GM18511 (cell line): ENCODE results near the gene EXOSC2.
"Not testable (repeated sequence)": the region's sequence is repeated elsewhere in the genome, so short reads cannot be mapped to it uniquely, and the experiment has no call there.

Source experiments
- ATAC-seq: cut with Tn5 transposase; IDR thresholded peaks from one replicate; pipeline ENCODE4 v1.9.1; 2021; ENCODE audit warnings: mild to moderate bottlenecking, moderate library complexity; ENCODE audit not compliant: unreplicated experiment

EXOSC2 gene

DNA sequence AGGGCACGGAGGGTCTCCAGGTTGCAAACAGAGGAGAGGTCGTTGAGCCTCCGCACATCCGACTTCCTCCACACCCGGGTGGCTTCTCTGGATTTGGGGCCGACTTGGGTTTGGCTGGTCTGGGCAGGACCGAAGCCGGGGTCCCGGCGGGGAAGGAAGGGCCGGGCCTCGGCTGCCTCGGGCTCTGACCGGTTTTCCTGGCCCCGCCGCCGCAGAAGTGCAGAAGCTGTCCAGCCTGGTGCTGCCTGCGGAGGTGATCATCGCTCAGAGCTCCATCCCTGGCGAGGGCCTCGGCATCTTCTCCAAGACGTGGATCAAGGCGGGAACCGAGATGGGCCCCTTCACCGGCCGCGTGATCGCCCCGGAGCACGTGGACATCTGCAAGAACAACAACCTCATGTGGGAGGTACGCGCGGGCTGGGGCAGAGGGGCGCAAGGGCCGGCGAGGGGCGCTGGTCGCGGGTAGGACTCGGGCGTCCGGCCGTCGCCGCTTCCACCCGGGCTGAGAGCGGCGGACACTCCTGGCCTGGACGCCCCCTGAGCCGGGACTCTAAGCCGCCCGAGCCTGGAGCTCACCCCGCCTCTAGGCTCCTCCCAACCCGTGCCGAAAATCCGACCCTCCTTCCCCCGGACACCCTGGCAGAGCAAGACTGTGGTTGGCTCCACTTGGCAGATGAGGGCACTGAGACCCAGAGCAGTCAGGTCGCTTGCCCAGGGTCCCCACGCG, 27.0 kb upstream of the EXOSC2 start:
- ATAC-seq, result no peak

DNA sequence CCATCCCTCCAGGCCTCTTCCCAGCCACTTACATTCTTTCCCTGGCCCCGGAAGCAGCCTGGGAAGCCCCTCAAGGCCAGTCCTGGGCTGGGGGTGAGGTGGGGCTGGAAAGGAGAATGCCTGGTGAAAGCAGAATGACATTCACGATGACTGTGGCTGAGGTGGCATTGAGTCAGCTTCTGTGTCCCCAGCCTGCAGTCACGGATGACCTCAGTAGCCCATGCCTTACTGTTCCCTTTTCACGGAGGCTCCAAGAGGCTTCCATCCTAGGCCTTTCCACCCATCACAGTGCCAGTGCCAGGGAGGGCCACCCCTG, 26.5 kb upstream of the EXOSC2 start:
- no peak for ATAC-seq

DNA sequence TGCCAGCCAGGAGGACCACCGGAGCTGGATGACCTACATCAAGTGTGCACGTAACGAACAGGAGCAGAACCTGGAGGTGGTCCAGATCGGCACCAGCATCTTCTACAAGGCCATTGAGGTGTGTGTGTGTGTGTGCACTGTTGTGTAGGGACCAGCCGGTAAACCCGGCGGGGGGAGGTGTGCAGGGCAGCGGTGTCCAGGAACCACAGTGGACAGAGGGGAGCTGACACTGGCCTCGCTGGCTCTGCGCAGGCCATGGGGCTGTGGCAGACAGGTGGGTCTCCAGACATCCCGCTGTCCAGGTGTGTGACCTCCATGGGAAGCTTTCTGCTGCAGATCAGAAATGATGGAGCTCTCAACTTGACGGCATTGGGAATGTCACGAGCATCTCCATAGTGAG, 25.4 kb upstream of the EXOSC2 start:
- ATAC-seq, result no peak

DNA sequence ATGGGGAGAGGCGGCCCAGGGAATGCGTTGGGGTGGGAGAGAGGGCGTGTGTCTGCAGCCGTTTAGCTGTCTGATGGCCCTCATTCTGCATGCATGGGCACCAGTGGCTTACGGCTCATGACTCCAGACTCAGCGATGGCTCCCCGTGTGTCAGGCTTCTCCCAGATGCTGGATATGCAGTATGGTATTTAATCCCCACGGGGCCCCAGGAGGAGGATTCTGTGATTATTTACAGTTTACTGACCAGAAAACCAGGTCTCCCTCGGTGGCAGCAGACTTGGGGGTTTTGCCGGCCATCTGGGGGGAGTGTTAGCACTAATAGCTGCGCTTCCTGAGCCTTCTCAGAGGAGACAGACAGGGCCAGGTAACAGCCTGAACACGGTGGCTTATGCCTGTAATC, 24.9 kb upstream of the EXOSC2 start:
- ATAC-seq, result no peak

DNA sequence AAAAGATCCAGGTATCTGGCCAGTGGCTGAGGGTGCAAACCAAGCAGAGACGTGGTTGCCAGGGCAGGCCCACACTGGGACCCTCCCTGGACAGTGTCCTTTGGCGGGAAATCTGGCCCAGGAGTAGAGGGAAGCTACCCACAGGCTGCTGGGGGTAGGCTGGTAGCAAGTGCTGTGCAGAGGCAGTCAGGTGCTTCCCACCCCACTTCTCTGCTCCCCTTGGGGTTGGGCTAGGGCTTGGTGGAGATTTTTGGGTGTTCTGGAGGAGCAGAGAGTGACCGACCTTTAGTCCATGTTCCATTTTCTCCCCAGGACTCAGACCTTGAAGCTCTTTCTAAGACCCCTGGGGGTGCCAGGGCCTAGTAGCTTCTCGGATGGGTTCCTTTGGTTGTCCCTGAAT, 23.6 kb upstream of the EXOSC2 start:
- ATAC-seq, result no peak

DNA sequence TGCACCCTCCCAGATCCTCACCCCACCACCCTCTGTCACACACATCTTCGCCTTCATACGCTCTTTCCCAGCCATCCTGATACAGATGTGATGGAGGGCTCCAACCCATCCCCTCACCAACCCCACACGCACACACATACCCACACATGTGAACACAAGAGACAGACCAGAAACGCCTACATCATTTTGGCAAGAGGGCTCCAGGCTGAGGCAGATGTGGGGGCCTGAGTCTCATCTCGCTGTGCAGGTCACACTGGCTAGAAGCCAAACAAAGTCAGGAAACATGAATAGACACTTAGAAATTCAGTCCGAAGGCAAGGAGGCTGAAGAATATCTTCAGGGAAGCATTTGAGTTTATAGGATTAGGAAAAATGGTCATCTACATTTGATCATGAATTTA, 22.9 kb upstream of the EXOSC2 start:
- ATAC-seq, result no peak

DNA sequence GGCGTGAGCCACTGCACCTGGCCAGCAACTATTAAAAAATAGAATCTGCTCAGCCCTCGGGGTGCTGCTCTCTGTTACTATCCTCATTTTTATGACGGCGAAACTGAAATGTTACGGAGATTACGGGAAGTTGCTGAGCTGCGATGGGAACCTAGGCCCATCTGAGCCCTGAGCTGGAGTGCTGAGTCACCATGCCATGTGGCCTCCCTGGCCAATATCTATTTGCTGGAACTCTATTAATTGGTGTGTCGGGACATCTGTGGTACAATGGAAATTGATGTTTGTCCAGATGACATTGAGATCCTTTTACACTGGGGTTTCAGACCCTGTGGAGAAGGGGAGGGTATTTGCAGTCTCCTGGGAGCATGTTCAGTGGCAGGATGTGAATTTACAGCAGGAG, 21.1 kb upstream of the EXOSC2 start:
- ATAC-seq, result no peak

DNA sequence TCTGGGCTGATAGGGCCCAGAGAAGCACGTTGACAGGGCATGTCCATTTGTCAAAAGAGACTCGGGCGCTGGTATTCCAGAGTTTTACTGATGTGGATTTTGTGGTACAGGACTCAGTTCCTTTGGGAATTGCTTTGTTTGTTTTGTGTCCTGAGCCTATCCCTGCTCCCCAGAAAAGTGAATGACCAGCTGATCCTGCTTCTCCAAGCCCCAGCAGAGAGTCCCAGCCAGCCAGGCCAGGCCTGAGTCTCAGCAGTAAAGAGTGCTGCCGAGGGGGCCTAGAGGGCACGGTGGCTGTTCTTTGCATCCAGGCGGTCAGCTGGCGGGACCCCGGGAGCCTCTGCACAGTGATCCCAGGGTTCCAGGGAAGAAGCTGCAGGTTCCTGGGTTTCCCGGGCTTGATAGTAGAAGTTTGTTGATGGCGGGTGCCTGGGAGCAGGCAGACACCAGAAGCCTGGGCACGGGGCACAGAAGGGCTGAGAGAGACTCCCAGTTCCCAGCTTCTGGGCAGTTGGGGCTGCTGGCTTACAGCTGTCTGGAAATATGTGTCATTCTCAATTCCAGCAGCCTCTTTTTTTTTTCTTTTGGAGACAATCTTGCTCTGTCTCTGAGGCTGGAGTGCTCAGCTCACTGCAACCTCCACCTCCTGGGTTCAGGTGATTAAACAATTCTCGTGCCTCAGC, 20.5 kb upstream of the EXOSC2 start:
- ATAC-seq, result no peak

DNA sequence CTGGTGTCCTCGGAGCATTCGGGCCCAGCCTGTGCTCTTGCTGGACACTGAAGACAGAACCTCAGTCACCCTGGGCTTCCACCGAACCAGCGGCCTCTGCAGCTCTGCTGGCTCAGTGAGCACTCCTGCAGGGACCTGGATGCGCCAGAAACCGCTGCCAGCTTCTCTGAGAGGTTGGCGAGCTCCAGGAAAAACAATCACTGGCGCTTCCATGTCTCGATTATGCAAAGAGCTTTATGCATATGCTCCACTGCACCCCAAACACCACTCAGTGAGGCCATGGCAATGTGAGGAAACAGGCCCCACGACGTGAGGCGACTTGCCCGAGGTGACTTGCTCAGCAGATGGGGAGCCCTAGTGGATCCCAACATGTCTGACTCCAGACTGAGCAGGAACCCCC, 18.2 kb upstream of the EXOSC2 start:
- ATAC-seq, result no peak

DNA sequence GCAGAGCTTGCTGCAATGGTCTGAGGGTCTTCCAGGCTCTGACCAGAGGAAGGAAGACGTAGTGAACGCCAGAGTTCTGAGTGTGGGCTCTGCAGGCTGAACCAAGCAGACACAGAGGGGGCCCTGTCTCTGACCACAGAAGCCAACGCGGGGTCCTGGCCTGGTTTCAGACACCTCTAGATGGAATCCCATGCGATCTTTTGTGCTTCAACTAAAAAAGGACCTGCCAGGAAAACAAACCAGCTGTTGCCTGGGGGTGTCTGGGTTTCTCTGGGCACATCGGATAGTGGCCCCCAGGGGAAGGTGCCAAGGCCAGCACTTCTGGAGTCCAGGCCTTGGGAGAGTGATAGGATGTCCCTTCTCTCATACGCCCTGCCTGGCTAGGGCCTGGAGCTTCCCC, 16.3 kb upstream of the EXOSC2 start:
- ATAC-seq, result no peak

DNA sequence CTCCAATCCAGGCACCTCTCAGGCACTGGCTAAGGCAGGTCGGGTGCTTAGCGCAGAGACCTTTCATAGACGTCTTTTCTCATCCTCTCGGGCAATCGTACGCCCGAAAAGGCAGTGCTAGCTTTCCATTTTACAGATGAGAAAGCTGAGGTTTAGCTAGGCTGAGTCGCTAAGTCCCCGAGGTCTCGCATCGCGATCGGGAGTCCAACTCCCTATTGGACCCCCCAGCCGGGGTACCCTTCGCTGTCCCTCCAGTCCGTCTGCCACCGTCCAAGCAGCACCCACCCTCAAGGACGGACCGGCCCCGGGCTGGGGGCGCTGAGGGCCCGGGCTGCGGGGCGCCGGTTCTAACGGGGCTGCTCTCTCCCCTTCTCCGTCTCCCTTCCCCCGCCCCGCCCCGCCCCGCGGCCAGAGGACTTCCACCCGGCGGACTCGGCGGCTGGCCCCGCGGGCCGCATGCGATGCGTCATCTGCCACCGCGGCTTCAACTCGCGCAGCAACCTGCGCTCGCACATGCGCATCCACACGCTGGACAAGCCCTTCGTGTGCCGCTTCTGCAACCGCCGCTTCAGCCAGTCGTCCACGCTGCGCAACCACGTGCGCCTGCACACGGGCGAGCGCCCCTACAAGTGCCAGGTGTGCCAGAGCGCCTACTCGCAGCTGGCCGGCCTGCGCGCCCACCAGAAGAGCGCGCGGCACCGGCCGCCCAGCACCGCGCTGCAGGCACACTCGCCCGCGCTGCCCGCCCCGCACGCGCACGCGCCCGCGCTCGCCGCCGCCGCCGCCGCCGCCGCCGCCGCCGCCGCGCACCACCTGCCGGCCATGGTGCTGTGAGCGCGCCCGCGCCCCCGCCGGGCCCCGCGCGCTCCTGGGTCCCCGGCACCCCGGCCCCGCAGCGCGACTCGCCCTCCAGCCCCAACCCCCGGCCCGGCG, 12.5 kb upstream of the EXOSC2 start:
- peak; percentile 52 for ATAC-seq

DNA sequence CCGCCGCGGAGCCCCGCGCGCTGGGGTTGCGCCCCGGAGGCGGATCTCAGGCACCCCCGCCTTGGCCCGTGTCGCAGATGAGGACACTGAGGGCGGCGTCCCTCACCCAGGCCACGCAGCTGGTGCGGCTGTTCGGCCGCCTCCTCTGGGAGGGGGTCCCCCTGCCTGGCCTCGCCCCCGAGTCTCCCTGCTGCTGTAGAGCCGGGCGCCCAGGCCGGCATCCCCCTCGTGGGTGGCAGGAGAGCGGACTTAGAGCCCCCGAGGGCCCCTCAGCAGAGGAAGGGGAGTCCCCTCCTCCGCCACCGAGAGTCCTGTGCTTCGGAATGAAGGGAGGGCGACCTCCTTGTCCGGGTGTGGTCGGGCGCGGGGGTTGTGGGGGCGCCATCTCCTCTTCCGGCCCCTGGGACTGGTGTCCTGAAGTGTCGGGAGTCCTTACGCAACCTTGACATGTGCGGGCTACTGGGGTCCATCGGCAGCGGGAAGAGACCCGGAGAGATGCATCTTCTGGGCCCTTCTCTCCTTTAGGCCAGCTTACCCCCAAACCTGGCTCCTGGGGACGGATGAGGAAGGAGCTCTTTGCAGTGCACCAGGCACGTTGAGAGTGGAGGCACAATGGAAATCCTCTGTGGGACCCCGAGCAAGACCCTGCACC, 11.7 kb upstream of the EXOSC2 start:
- ATAC-seq, result peak; percentile 26

DNA sequence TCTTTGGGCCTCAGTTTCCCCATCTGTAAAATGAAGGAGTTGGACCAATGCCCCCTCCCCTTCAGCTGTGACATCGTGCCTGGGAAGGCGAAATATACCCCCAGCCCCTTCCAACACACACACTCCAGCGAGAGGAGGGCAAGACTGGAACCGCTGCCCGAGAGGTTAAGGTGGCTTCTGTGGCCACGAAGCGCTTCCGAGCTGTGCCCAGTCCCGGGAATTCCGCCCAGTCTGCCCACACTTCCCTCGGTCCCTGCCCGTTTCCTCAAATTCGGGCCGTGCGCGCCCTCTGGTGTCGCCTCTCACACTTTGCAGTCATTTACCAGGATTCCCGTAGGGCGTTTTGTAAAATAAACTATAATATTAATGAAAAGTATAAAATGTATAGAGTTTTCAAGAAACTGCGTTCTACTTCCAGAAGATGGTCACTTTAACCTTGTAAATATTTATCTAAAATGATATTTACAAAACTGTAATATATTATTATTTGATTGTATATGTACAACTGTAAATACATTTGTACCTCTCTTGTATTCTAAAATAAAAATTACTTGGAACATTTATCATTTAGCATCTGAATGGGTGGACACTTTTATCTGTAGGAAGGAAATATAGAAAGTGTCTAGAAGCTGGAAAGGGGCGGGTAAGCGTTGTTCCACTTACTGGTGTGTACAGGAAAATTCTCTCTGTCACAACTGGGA, 11.0 kb upstream of the EXOSC2 start:
- no peak for ATAC-seq

DNA sequence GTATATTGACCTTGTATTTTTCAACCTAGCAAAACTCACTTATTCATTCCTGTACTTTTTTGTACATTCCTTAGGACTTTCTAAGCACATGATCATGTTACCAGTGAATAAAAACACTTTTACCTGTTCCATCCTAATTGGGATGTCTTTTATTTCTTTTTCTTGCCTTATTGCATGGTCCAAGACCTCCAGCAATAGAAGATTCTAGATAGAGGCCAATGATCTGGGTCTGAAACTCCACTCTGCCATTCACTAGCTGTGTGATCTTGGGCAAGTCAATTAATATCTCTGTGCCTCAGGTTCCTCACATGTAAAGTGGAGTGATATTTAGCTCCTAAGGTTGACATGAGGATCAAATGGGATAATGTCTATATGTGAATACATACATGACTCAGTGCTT, 8.5 kb upstream of the EXOSC2 start:
- no peak for ATAC-seq

DNA sequence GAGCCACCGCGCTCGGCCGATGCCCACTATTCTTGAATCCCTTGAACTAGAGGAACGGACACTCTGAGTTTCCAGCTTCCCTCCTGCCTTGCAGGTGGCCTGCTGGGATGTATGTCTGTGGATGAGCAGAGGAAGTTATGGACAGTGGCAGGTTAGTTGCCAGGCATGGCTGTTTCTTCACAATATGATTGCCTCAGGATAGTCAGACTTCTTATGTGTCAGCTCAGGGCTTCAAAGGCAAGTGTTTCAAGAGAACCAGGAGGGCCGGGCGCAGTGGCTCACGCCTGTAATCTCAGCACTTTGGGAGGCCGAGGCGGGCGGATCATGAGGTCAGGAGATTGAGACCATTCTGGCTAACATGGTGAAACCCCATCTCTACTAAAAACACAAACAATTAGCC, 7.6 kb upstream of the EXOSC2 start:
- ATAC-seq, result not testable (repeated sequence)

DNA sequence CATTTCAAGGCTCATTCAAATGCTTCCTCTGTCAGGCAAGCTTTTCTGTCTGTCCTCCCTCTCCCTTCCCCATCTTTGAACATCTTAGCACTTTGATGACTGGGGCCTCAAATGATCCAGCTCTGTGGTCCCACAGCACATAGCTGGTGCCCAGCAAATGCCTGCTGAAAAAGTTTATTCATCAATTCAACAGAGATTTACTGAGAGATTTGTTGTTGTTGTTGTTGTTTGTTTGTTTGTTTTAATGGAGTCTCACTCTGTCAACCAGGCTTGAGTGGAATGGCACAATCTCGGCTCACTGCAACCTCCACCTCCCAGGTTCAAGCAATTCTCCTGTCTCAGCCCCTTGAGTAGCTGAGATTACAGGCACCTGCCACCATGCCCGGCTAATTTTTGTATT, 6.0 kb upstream of the EXOSC2 start:
- ATAC-seq, result no peak

DNA sequence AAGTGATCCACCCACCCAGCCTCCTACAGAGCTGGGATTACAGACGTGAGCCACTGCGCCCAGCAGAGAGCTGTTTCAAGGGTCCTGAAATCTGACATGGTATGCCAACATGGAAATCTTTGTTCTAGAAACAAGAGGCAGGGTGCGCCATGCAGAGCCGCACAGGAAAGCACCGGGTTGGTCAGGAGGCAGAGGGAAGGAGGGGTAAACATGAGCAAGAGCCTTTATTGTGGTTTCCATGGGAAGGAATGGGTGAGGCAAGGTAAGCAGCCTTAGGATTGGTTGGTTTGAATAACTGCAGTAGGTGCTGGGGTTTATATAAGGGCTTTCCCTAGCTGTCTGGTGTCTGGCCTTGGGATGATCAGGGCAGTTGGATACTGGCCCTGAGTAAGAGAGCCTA, 5.5 kb upstream of the EXOSC2 start:
- no peak for ATAC-seq

DNA sequence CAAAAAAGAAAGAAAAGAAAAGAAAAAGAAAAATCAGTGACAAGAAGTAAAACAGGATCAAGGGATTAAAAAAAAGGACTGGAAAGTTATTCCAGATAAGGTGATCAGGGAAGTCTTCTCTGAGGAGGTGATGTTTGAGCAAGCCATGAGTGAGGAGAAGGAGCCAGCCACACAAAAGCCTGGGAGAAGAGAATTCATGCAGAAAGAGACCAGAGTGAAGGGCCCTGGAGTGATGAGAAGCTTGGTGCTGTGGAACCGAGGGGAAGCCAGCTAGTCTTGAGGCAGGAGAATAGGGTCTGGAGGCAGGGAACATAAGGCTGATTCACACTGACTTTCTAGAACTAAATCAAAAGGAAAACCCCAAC, 4.0 kb upstream of the EXOSC2 start:
- ATAC-seq, result no peak

DNA sequence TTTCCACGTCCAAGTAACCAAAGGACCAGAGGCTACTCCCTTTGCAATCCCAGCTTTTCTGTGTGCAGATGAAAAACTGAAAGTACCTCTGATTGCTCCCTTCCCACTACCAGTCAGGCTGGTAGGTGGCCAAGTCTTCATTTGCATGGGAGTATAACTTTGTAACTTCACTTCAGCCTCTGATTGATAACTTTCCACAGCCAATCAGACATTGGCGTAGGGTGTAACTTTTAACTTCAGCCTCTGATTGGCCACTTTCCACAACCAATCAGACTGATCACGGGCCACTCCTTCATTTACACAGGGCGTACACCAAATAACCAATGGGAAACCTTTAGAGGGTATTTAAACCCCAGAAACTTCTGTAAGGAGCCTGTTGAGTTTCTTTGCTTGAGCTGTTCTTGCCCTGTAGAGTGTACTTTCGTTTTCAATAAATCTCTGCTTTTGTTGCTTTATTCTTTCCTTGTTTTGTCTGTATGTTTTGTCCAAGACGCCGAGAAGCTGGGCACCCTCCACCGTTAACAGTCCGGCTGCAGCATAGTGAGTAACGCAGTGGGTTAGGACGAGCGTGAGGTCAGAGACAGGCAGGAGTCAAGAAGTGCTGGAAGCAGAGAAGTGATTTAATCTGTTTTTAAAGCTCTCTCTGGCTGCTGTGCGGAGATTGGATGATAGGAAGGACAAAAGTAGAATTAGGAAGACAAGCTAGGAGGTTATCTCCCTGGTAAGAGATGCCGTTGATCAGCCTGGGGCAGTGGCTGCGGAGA, 3.5 kb upstream of the EXOSC2 start:
- ATAC-seq, result no peak

DNA sequence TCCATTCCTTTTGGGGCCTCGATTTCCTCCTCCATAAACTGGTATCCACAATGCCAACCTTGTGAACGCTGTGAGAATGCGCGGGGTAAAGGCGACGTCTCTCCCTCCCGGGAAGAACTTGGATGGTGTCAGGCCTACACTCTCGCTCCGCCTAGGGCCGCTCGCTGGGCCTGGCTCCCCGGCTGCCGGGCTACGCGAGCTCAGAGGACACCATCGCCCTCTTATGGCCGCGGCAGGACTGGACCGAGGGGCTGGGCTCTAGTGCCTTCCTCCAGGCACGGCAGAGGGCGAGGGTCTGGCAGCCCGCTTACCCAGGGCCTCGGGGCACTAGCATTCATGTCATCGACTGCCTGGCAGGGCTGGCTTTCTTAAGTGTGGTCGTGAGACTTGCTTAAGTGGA, 1.3 kb upstream of the EXOSC2 start:
- no peak for ATAC-seq
